Fibroblast of lung (primary cell): ENCODE data around the gene CHI3L2. TPM values are rescaled to one million over a fixed set of nuclear protein-coding genes. Genes with fewer than 3 reads are reported as not detected.

ENCODE experiments used
- DNase-seq, 2 donors: peaks; one replicate each; pipeline versions ENCODE4 v3.0.0 to v3.0.0-alpha.2; 2010; ENCODE audit warnings: low read depth in 2 of 2
- H2AFZ ChIP-seq: 2 replicates; pipeline ENCODE4 v1.5.1; 2012; ENCODE audit warnings: low read length, control low read depth, inconsistent platforms
- H3K27ac ChIP-seq: 2 replicates; pipeline ENCODE4 v1.5.1; 2011; ENCODE audit warnings: low read length, control low read depth; ENCODE audit not compliant: insufficient read depth
- H3K27me3 ChIP-seq: 2 replicates; pipeline ENCODE4 v1.5.1; 2011; ENCODE audit warnings: mild to moderate bottlenecking, low read length; ENCODE audit not compliant: control insufficient read depth, insufficient read depth
- H3K36me3 ChIP-seq: 2 replicates; pipeline ENCODE4 v1.5.1; 2011; ENCODE audit warnings: low read length; ENCODE audit not compliant: control insufficient read depth, insufficient read depth
- H3K4me1 ChIP-seq: 2 replicates; pipeline ENCODE4 v1.5.1; 2011; ENCODE audit warnings: low read length; ENCODE audit not compliant: control insufficient read depth, insufficient read depth; ENCODE audit errors: extremely low read depth
- H3K4me2 ChIP-seq: 2 replicates; pipeline ENCODE4 v1.5.1; 2011; ENCODE audit warnings: low read length, control low read depth; ENCODE audit not compliant: insufficient read depth; ENCODE audit errors: extremely low read depth
- H3K4me3 ChIP-seq, 4 experiments: fragments of 200-600 bp in 1 of 4; sonication (generic) in 1 of 4; replicated peaks in 1 of 4; 2 replicates each; pipeline ENCODE4 v1.5.1; 2011 to 2016; ENCODE audit warnings: low read length in 4 of 4, low read depth in 3 of 4, mild to moderate bottlenecking in 3 of 4, control low read depth in 2 of 4, inconsistent platforms in 1 of 4, mixed read lengths in 1 of 4; ENCODE audit not compliant: insufficient read depth in 1 of 4; ENCODE audit errors: control extremely low read depth in 1 of 4
- H3K79me2 ChIP-seq: 2 replicates; pipeline ENCODE4 v1.5.1; 2012; ENCODE audit warnings: mild to moderate bottlenecking, low read length, inconsistent platforms; ENCODE audit not compliant: control insufficient read depth, insufficient read depth
- H3K9ac ChIP-seq: 2 replicates; pipeline ENCODE4 v1.5.1; 2011; ENCODE audit warnings: mild to moderate bottlenecking, low read length, control low read depth; ENCODE audit not compliant: insufficient read depth
- H3K9me3 ChIP-seq: 2 replicates; pipeline ENCODE4 v1.5.1; 2012; ENCODE audit warnings: low read depth, low read length; ENCODE audit not compliant: control insufficient read depth, insufficient read depth
- H4K20me1 ChIP-seq: 2 replicates; pipeline ENCODE4 v1.5.1; 2011; ENCODE audit warnings: low read length; ENCODE audit not compliant: control insufficient read depth, insufficient read depth; ENCODE audit errors: extremely low read depth
- CTCF ChIP-seq, 2 donors: IDR thresholded peaks in 1 of 2; conservative IDR thresholded peaks in 1 of 2; 1 replicate in 1 of 2; 2 replicates in 1 of 2; pipeline ENCODE4 v1.5.1; 2011 to 2012; ENCODE audit warnings: low read length in 2 of 2, control low read depth in 1 of 2, inconsistent platforms in 1 of 2, low read depth in 1 of 2, mild to moderate bottlenecking in 1 of 2
- EZH2 ChIP-seq: IDR thresholded peaks from 2 replicates; pipeline ENCODE4 v1.5.1; 2012; ENCODE audit warnings: low read length, control low read depth, mild to moderate bottlenecking; ENCODE audit errors: missing control alignments
- polyA plus RNA-seq, 2 donors: library from polyadenylated mRNA; depleted of rRNA in 1 of 2; stranded (reverse) in 1 of 2; unstranded in 1 of 2; fragments of >200 nt; gene quantifications; 2 replicates each; pipeline ENCODE4 v1.2.1, GENCODE V29; 2011 to 2012; ENCODE audit warnings: missing spikeins in 1 of 2
- total RNA-seq: library from RNA; depleted of rRNA; stranded (reverse); fragments of >200 nt; gene quantifications from 2 replicates; pipeline ENCODE4 v1.2.1, GENCODE V29; 2014

CHI3L2 gene
- total and polyA plus RNA-seq, 2 donors (not counting 1 experiment from before 2014, with no cell fraction given), result 1.5 to 3.8 TPM

DNA sequence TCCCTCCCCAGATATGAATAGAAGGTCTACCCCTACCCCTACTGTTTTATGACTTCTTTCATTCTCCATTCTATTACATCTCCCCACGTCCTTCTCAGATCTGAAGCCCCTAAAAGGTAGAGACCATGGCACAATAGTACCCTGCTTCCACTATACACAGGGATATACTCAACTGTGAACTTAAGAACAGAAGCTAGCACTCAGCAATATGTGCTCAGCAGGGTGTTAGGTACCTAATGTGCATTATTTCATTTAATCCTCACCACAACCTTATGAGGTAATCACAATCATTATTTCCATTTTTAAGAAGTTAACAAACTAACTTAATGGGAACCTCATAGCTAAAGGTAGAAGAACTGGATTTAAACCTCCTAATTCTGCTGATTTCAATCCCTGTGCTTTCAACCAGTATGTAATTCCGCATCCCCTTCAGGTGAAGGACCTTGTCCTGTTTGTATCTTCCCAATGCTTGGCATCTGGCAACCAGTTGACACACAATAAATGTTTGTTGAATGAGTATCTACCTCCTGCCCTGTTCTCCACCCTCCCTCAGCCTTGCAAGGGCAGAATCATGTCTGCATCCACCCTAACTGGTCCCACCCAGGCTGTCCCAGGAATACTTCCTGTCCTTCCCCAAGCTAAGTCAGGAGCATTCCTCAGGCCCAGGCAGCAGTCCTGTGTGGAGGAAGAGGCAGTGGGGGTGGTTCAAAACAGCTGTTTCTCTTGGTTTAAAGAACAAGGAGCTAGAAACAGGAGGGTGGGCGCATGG, 33.6 kb upstream of the CHI3L2 start:
- Histone ChIP-seq H3K36me3 (no peaks in the 10 kb centered on the region), H2AFZ (no peak overlapping the region), H3K79me2 (no peaks in the 10 kb centered on the region), H3K9me3 (no peaks in the 10 kb centered on the region), H3K4me2 (no peak overlapping the region), H3K27me3 (no peaks in the 10 kb centered on the region), H3K4me1 (peaks cover 33% of the 10 kb centered on the region), H3K9ac (no peak overlapping the region), H3K27ac (no peak overlapping the region), H3K4me3 (no peak overlapping the region), H4K20me1 (no peaks in the 10 kb centered on the region)
- TF ChIP-seq CTCF (conservative IDR thresholded peaks at IDR 0.05 in 1 of 2, IDR thresholded peaks at IDR 0.05 in 1 of 2; ENCODE audit: low read depth in 1 of 2, low read length in 2 of 2) (no peak), EZH2 (no peak)
- DNase-seq, result no peak

GRCh38 chr1:111195002-111195684, 32.4 kb upstream of the CHI3L2 start:
- Histone ChIP-seq H3K27me3 (no peaks in the 10 kb centered on the region), H3K4me1 (peaks cover 31% of the 10 kb centered on the region), H3K79me2 (no peaks in the 10 kb centered on the region), H3K4me3 (no peak overlapping the region), H3K27ac (no peak overlapping the region), H3K9me3 (no peaks in the 10 kb centered on the region), H4K20me1 (no peaks in the 10 kb centered on the region), H3K36me3 (no peaks in the 10 kb centered on the region), H3K9ac (no peak overlapping the region), H3K4me2 (no peak overlapping the region), H2AFZ (no peak overlapping the region)
- peak in 1 of 2 donors; percentile 83 for DNase-seq
- TF ChIP-seq CTCF (conservative IDR thresholded peaks at IDR 0.05 in 1 of 2, IDR thresholded peaks at IDR 0.05 in 1 of 2; ENCODE audit: low read depth in 1 of 2, low read length in 2 of 2) (no peak), EZH2 (no peak)

- TF ChIP-seq EZH2, result no peak
- no peak for TF ChIP-seq CTCF (conservative IDR thresholded peaks at IDR 0.05 in 1 of 2, IDR thresholded peaks at IDR 0.05 in 1 of 2; ENCODE audit: low read depth in 1 of 2, low read length in 2 of 2)
Measured at GRCh38 chr1:111196213-111196612, 31.3 kb upstream of the CHI3L2 start.

More at GRCh38 chr1:111196213-111196612, 31.3 kb upstream of the CHI3L2 start:
- H3K4me1 ChIP-seq, result peaks cover 21% of the 10 kb centered on the region
- no peak overlapping the region for H3K4me3 ChIP-seq
- H3K27me3 ChIP-seq, result no peaks in the 10 kb centered on the region
- no peaks in the 10 kb centered on the region for H3K36me3 ChIP-seq
- no peaks in the 10 kb centered on the region for H3K9me3 ChIP-seq
- H3K9ac ChIP-seq, result no peak overlapping the region
- H3K4me2 ChIP-seq, result no peak overlapping the region
- H4K20me1 ChIP-seq, result no peaks in the 10 kb centered on the region
- DNase-seq, result no peak
- H3K79me2 ChIP-seq, result no peaks in the 10 kb centered on the region
- no peak overlapping the region for H2AFZ ChIP-seq
- no peak overlapping the region for H3K27ac ChIP-seq
